IMR-90 (cell line): ENCODE results near the gene MGAT5. TPM values are rescaled to one million over a fixed set of nuclear protein-coding genes. Genes with fewer than 3 reads are reported as not detected.

Experiments
- ATAC-seq: fragments of 200-7000 bp; cut with Tn5 transposase; 2 replicates; pipeline ENCODE4 v1.9.1; 2020; ENCODE audit warnings: low read depth, mild to moderate bottlenecking, moderate library complexity
- BruUV-seq: library from RNA; stranded (reverse); fragments of 400-500 nt; replicated peaks from 2 replicates; lab custom pipeline; 2021; lab: Mats Ljungman, UMichigan
- CTCF ChIA-PET: fragments of 300-600 bp; formaldehyde crosslinking; extraction: SDS; loops from one replicate; lab custom pipeline; 2021; ENCODE audit warnings: antibody characterized with exemption; lab: Yijun Ruan, JAX
- POLR2A ChIA-PET: fragments of 300-600 bp; sonication (Branson Sonifier 250); formaldehyde crosslinking; loops from one replicate; lab custom pipeline; 2022; ENCODE audit warnings: antibody characterized with exemption; ENCODE audit not compliant: unreplicated experiment; lab: Charles Lee
- DNase-seq: peaks from one replicate; pipeline ENCODE4 v3.0.0; 2013
- H2AFZ ChIP-seq: replicated peaks from 2 replicates; pipeline ENCODE3; 2013; ENCODE audit warnings: low read length, mild to moderate bottlenecking; ENCODE audit not compliant: poor library complexity
- H2AK5ac ChIP-seq: 2 replicates; pipeline ENCODE4 v1.6.1; 2013; ENCODE audit warnings: low read depth, low read length, inconsistent platforms
- H2AK9ac ChIP-seq: replicated peaks from 2 replicates; pipeline ENCODE3; 2013; ENCODE audit warnings: mild to moderate bottlenecking, low read depth, low read length, moderate library complexity; ENCODE audit not compliant: poor library complexity
- H2BK120ac ChIP-seq: 2 replicates; pipeline ENCODE4 v1.6.1; 2013; ENCODE audit warnings: low read depth, low read length, inconsistent platforms
- H2BK15ac ChIP-seq: 3 replicates; pipeline ENCODE4 v1.6.1; 2013; ENCODE audit warnings: low read depth, low read length, inconsistent platforms
- H2BK20ac ChIP-seq: 2 replicates; pipeline ENCODE4 v1.6.1; 2013; ENCODE audit warnings: low read depth, mild to moderate bottlenecking, inconsistent platforms, low read length, moderate library complexity
- H2BK5ac ChIP-seq: 2 replicates; pipeline ENCODE4 v1.6.1; 2013; ENCODE audit warnings: mild to moderate bottlenecking, low read depth, low read length, inconsistent platforms; ENCODE audit not compliant: poor library complexity, severe bottlenecking
- H3K14ac ChIP-seq: replicated peaks from 2 replicates; pipeline ENCODE4 v1.6.1; 2013; ENCODE audit warnings: low read depth, low read length, inconsistent platforms
- H3K18ac ChIP-seq: 2 replicates; pipeline ENCODE4 v1.6.1; 2013; ENCODE audit warnings: low read depth, low read length, control low read depth
- H3K23ac ChIP-seq: 2 replicates; pipeline ENCODE4 v1.6.1; 2013; ENCODE audit warnings: low read depth, low read length, inconsistent platforms
- H3K27ac ChIP-seq: 2 replicates; pipeline ENCODE4 v1.5.1; 2013; ENCODE audit warnings: mild to moderate bottlenecking, control low read depth, low read length; ENCODE audit not compliant: insufficient read depth
- H3K27me3 ChIP-seq: 2 replicates; pipeline ENCODE4 v1.6.1; 2013; ENCODE audit warnings: low read length; ENCODE audit not compliant: control insufficient read depth, insufficient read depth
- H3K36me3 ChIP-seq: 2 replicates; pipeline ENCODE4 v1.6.1; 2013; ENCODE audit warnings: low read length, mixed read lengths; ENCODE audit not compliant: control insufficient read depth, insufficient read depth
- H3K4ac ChIP-seq: 2 replicates; pipeline ENCODE4 v1.6.1; 2013; ENCODE audit warnings: low read depth, low read length, inconsistent platforms
- H3K4me1 ChIP-seq: 2 replicates; pipeline ENCODE4 v1.6.1; 2013; ENCODE audit warnings: low read length, mixed read lengths; ENCODE audit not compliant: control insufficient read depth, insufficient read depth
- H3K4me2 ChIP-seq: 2 replicates; pipeline ENCODE4 v1.6.1; 2013; ENCODE audit warnings: low read depth, mild to moderate bottlenecking, control low read depth, low read length, moderate library complexity
- H3K4me3 ChIP-seq: 2 replicates; pipeline ENCODE4 v1.5.1; 2013; ENCODE audit warnings: low read depth, mild to moderate bottlenecking, control low read depth, low read length, moderate library complexity; ENCODE audit not compliant: insufficient read depth
- H3K56ac ChIP-seq: 2 replicates; pipeline ENCODE4 v1.6.1; 2013; ENCODE audit warnings: low read length, inconsistent platforms; ENCODE audit not compliant: insufficient read depth; ENCODE audit errors: extremely low read depth
- H3K79me1 ChIP-seq, 2 experiments: 2 replicates each; pipeline ENCODE4 v1.6.1; 2013; ENCODE audit warnings: low read length in 2 of 2, inconsistent platforms in 1 of 2, low read depth in 1 of 2
- H3K9ac ChIP-seq: 2 replicates; pipeline ENCODE4 v1.6.1; 2013; ENCODE audit warnings: low read depth, low read length, control low read depth
- H3K9me1 ChIP-seq: 2 replicates; pipeline ENCODE4 v1.6.1; 2013; ENCODE audit warnings: low read length, inconsistent platforms; ENCODE audit not compliant: insufficient read depth
- H3K9me3 ChIP-seq: 2 replicates; pipeline ENCODE4 v1.6.1; 2013; ENCODE audit warnings: low read length; ENCODE audit not compliant: control insufficient read depth, insufficient read depth
- H4K20me1 ChIP-seq: 2 replicates; pipeline ENCODE4 v1.6.1; 2013; ENCODE audit warnings: low read length, inconsistent platforms; ENCODE audit not compliant: insufficient read depth
- H4K5ac ChIP-seq: 2 replicates; pipeline ENCODE4 v1.6.1; 2013; ENCODE audit warnings: mild to moderate bottlenecking, low read depth, low read length, control low read depth
- H4K8ac ChIP-seq, 2 experiments: 2 replicates each; pipeline ENCODE4 v1.6.1; 2013; ENCODE audit warnings: low read depth in 2 of 2, low read length in 2 of 2, control low read depth in 1 of 2, inconsistent platforms in 1 of 2
- H4K91ac ChIP-seq: 2 replicates; pipeline ENCODE4 v1.6.1; 2013; ENCODE audit warnings: low read depth, low read length, inconsistent platforms; ENCODE audit not compliant: insufficient read depth
- FOS ChIP-seq: fragments of 150-350 bp; IDR thresholded peaks from 2 replicates; pipeline ENCODE4 v1.6.1; 2016; ENCODE audit warnings: low read depth, low read length
- MAFK ChIP-seq: IDR thresholded peaks from 2 replicates; pipeline ENCODE4 v1.6.1; 2012; ENCODE audit warnings: low read depth, low read length, improper control_type of control experiment
- WGBS, 2 experiments: methylation state at CpG; one replicate each; pipeline versions ENCODE4 v1.1.5 to v1.1.7; 2013; ENCODE audit warnings: missing lambda C conversion rate in 2 of 2; ENCODE audit not compliant: insufficient read length in 1 of 2; ENCODE audit errors: extremely low coverage in 2 of 2; 5-methylcytosine and 5-hydroxymethylcytosine counted together
- dilution Hi-C: fragments of 300-500 bp; cut with HindIII; formaldehyde crosslinking; loops from one replicate; pipeline ENCODE4 v1.14.3; 2018; ENCODE audit warnings: low sequenced_read_pairs; ENCODE audit not compliant: unreplicated experiment
- in situ Hi-C: fragments of 300-500 bp; cut with MboI; formaldehyde crosslinking; loops from 3 replicates; pipeline ENCODE4 v1.14.3; 2019; ENCODE audit warnings: low sequenced_read_pairs, inconsistent platforms, mixed read lengths
- intact Hi-C: fragments of 100-400 bp; cut with micrococcal nuclease; formaldehyde crosslinking; loops from 2 replicates; pipeline ENCODE4 v1.10.0; 2022
- polyA plus RNA-seq, 3 experiments: library from polyadenylated mRNA; depleted of rRNA; stranded (reverse); fragments of >200 nt; gene quantifications; 2 replicates each; pipeline ENCODE4 v1.2.3, GENCODE V29; 2012; ENCODE audit warnings: low replicate concordance in 1 of 3
- total RNA-seq: library from RNA; depleted of rRNA; stranded (reverse); fragments of >200 nt; gene quantifications from 2 replicates; pipeline ENCODE4 v1.2.3, GENCODE V29; 2012

Gene MGAT5
- total and polyA plus RNA-seq, 2 of the 4 experiments (the other 2 are of a cell fraction) = 22.9 to 59.9 TPM

- peaks cover 8% of the 10 kb centered on the region for H3K4me1 ChIP-seq
- H2BK5ac ChIP-seq = no peak overlapping the region
- H3K9ac ChIP-seq = no peak overlapping the region
- H2AK5ac ChIP-seq = no peak overlapping the region
- no peak overlapping the region for H4K5ac ChIP-seq
- peaks cover 0 to 5% of the 10 kb centered on the region in 2 experiments; a peak in 2 of 4 replicates for H3K79me1 ChIP-seq
- in situ Hi-C loops = no loop called here
- H3K9me1 ChIP-seq = peaks cover 7% of the 10 kb centered on the region
- no peak overlapping the region for H3K56ac ChIP-seq
- no peak overlapping the region for H2BK15ac ChIP-seq
- TF ChIP-seq MAFK (peak; percentile 19; the same call in 1 of the 2 replicates), FOS (no peak)
- H3K9me3 ChIP-seq = no peaks in the 10 kb centered on the region
- H3K18ac ChIP-seq = no peak overlapping the region
- BruUV-seq = no TSS peak
- H3K27ac ChIP-seq = no peak overlapping the region
- WGBS, 2 experiments = 100% methylated on average over 1 of the region's 3 CpGs; no CpG with 5 or more reads in 1 of the 2 experiments
- H3K14ac ChIP-seq = no peak overlapping the region
- H4K91ac ChIP-seq = no peak overlapping the region
- no peak overlapping the region for H3K4ac ChIP-seq
- DNase-seq (no peak), ATAC-seq (no peak)
- H2AK9ac ChIP-seq = no peak overlapping the region
- H3K4me3 ChIP-seq = no peak overlapping the region
- no peak overlapping the region for H3K23ac ChIP-seq
- H2BK20ac ChIP-seq = no peak overlapping the region
- H3K27me3 ChIP-seq = no peaks in the 10 kb centered on the region
- intact Hi-C loops = no loop called here
- no peak overlapping the region for H2BK120ac ChIP-seq
- peaks cover 29% of the 10 kb centered on the region for H3K36me3 ChIP-seq
- POLR2A ChIA-PET = no interaction called here
- dilution Hi-C loops = no loop called here
- CTCF ChIA-PET = no interaction called here
- H3K4me2 ChIP-seq = no peak overlapping the region
- H4K20me1 ChIP-seq = no peaks in the 10 kb centered on the region
- H4K8ac ChIP-seq = no peak overlapping the region
- H2AFZ ChIP-seq = no peak overlapping the region
Observed at GRCh38 chr2:134357814-134358213, 103.9 kb downstream of the MGAT5 start.
